ENCODE data around the gene TEX44. TPM values are rescaled to one million over a fixed set of nuclear protein-coding genes. Genes with fewer than 3 reads are reported as not detected.

The TEX44 gene
- total and polyA plus RNA-seq, 2 of the 13 experiments (the other 11 are each of a cell fraction or from before 2014, with no cell fraction given): not detected

- Histone ChIP-seq H3K27ac (ENCODE audit: extremely low read length, insufficient read depth, low read length) (no peak overlapping the region), H3K4me3 (replicated peaks in 1 of 3; ENCODE audit: insufficient read depth in 1 of 3, low read depth in 2 of 3, low read length in 3 of 3) (no peak overlapping the region), H3K36me3 (replicated peaks in 1 of 2; ENCODE audit: control insufficient read depth in 1 of 2, insufficient read depth in 2 of 2, low read length in 2 of 2) (no peaks in the 10 kb centered on the region), H3K4me2 (ENCODE audit: low read depth, low read length) (no peak overlapping the region), H4K20me1 (ENCODE audit: insufficient read depth, low read length) (no peaks in the 10 kb centered on the region), H3K79me2 (ENCODE audit: insufficient read depth, low read length) (no peaks in the 10 kb centered on the region), H3K9ac (ENCODE audit: insufficient read depth, low read depth, low read length) (no peak overlapping the region), H3K9me3 (ENCODE audit: low read length) (no peaks in the 10 kb centered on the region), H3K4me1 (ENCODE audit: insufficient read depth, low read length) (no peaks in the 10 kb centered on the region), H2AFZ (ENCODE audit: low read length) (no peak overlapping the region), H3K27me3 (ENCODE audit: control insufficient read depth in 1 of 2, insufficient read depth in 2 of 2, low read length in 2 of 2) (peaks cover 2 to 33% of the 10 kb centered on the region in 2 experiments; a peak in 4 of 5 replicates)
- ChIA-PET POLR2A (no interaction called here), CTCF (ENCODE audit: low intra/inter-chr PET ratio, low total read pairs) (no interaction called here)
- BruUV-seq (replicated peaks): no TSS peak
- intact Hi-C loops (cut with micrococcal nuclease; ENCODE audit: unreplicated experiment) (no loop called here), in situ Hi-C loops (cut with HindIII; ENCODE audit: extremely low pct_ligation_motif_present, low pct_unique_long_range_greater_than_20kb) (no loop called here)
- DNase-seq (ENCODE audit: low spot score) (no peak), ATAC-seq (no peak), FAIRE-seq (no peak)
- WGBS (ENCODE audit: low lambda C conversion rate): 24% methylated on average over 4 of the region's 4 CpGs
- no peak for TF ChIP-seq MEIS2 (CRISPR knock-in tag; IDR thresholded peaks at IDR 0.05)
- TF ChIP-seq HNRNPLL (IDR thresholded peaks at IDR 0.05; ENCODE audit: low read depth, low read length, poor library complexity, severe bottlenecking): no peak
- no peak for TF ChIP-seq ZNF33B (CRISPR knock-in tag; IDR thresholded peaks at IDR 0.05)
- TF ChIP-seq SPEN (CRISPR knock-in tag; IDR thresholded peaks at IDR 0.05; ENCODE audit: low read depth): no peak
- no peak for TF ChIP-seq RCOR2 (CRISPR knock-in tag; IDR thresholded peaks at IDR 0.05)
- TF ChIP-seq ZNF850 (CRISPR knock-in tag; conservative IDR thresholded peaks at IDR 0.05): no peak
- no peak for TF ChIP-seq NR2C2 (CRISPR knock-in tag; IDR thresholded peaks at IDR 0.05; ENCODE audit: borderline replicate concordance)
- TF ChIP-seq SOX6 (IDR thresholded peaks at IDR 0.05): no peak
- TF ChIP-seq SOX6 (CRISPR knock-in tag; IDR thresholded peaks at IDR 0.05): no peak
- no peak for TF ChIP-seq ZBTB34 (CRISPR knock-in tag; IDR thresholded peaks at IDR 0.05)
These were observed 19.6 kb upstream of the TEX44 start for GRCh38 chr2:231573096-231573495.
